ENCODE measurements around the gene TFB1M. TPM values are rescaled to one million over a fixed set of nuclear protein-coding genes. Genes with fewer than 3 reads are reported as not detected.
A peak's percentile ranks its signal among the peaks of the same experiment; 100 is the strongest.

The TFB1M gene
- total RNA-seq, 2 experiments from 2014 or later = 45.5 to 56.4 TPM

DNA sequence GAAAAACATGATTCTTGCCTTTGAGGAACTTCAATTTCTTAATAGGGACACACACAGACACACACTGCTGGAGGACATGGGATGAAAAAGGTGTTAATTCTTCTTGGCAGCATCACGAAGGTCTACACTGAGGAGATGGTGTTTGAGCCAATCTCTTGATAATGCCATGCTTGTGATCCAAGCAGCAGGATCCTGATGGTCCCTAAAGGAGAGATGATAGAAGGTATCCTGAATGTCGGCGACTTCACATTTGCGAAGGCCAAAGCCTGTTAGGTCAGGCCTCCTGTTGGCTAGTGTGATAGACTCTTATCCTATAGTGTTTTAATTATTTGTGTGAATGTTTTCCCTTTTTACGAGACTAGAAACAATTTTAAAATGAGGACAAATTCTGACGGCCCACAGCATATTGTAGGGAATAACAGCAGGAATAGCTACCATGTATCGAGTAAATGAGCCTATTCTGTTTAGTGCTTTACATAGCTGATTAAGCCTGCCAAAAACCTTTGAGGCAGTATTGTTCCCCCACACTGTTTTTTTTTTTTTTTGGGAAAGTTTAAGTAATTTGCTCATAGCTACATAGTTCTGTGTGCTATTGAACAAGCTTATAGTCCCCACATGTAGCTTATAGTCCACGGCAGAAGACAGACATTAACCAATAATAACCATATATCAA is 15.3 kb upstream of the TFB1M start:
- CTCF ChIA-PET = interaction anchor here (0.7 to 3.7 kb wide), 8 partner anchors 9 to 1192 kb away, joined by 3 to 22 read pairs (median 4); no protein-coding TSS in a partner anchor
- POLR2A ChIA-PET = no interaction called here
- no peak overlapping the region for H3K27ac Mint-ChIP-seq
- H3K9me3 Mint-ChIP-seq (ENCODE audit: low read depth) = no peaks in the 10 kb centered on the region
- no peaks in the 10 kb centered on the region for H3K27me3 Mint-ChIP-seq
- no peak overlapping the region for H3K4me3 Mint-ChIP-seq
- no peak for ATAC-seq
- no peaks in the 10 kb centered on the region for H3K36me3 Mint-ChIP-seq (ENCODE audit: low read depth)
- peaks cover 43% of the 10 kb centered on the region for H3K4me1 Mint-ChIP-seq
- DNase-seq = no peak
- intact Hi-C loops (cut with DNase I, micrococcal nuclease) = loop anchor here (10.0 kb wide), 4 partner anchors 825 to 1065 kb away; no protein-coding TSS in a partner anchor

DNA sequence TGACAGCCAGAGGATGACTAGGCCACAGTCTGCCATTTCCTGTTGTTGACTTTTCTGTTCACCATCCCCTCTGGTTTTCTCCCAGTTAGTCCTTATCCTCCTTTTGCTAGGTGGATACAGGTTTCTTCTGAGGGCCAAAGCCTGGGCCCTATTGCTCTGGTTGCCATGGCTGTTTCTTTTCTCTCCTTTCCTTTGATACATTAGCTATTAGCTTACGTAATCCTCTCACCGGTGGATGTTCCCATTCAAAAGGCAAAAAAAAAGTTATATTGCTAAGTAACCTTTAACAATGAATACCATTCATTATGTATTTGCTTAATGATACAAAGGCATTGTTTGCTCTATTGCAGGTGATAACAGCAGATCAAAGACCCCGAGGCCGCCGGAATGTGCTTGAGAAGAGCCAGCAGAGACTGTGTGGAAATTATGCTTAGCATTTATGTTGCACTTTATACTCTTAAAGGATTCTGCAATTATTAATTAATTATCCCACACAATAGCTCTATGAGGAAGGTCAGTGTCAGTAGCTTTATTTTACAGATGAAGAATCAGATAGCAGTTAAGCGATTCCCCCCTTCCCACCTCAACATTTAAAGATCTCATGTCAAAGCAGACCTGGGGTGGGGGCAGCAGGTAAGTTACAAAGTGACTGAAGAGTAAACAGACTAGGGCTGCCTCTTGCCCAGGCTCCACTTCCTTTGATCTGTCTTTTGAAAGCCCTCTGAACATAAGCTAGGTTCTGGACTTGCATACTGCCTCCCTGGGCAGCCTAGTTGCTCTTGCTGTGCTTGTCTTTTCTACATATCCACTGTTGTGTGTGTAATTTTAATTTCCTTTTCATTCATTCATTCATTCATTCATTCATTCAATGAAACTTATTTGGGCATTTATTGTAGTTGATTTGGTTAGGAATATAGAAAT is 14.5 kb upstream of the TFB1M start:
- no peak for DNase-seq
- H3K27ac Mint-ChIP-seq = peak overlapping the region; percentile 63
- no peaks in the 10 kb centered on the region for H3K36me3 Mint-ChIP-seq (ENCODE audit: low read depth)
- no peak overlapping the region for H3K4me3 Mint-ChIP-seq
- H3K4me1 Mint-ChIP-seq = peaks cover 37% of the 10 kb centered on the region
- no peak for ATAC-seq
- H3K27me3 Mint-ChIP-seq = no peaks in the 10 kb centered on the region
- ChIA-PET CTCF (interaction anchor here (0.8 to 3.7 kb wide), 9 partner anchors 8 to 250 kb away, joined by 3 to 22 read pairs (median 4); no protein-coding TSS in a partner anchor), POLR2A (no interaction called here)
- H3K9me3 Mint-ChIP-seq (ENCODE audit: low read depth) = no peaks in the 10 kb centered on the region
- intact Hi-C loops (cut with DNase I, micrococcal nuclease) = loop anchor here (10.0 kb wide), 4 partner anchors 826 to 1066 kb away; no protein-coding TSS in a partner anchor

DNA sequence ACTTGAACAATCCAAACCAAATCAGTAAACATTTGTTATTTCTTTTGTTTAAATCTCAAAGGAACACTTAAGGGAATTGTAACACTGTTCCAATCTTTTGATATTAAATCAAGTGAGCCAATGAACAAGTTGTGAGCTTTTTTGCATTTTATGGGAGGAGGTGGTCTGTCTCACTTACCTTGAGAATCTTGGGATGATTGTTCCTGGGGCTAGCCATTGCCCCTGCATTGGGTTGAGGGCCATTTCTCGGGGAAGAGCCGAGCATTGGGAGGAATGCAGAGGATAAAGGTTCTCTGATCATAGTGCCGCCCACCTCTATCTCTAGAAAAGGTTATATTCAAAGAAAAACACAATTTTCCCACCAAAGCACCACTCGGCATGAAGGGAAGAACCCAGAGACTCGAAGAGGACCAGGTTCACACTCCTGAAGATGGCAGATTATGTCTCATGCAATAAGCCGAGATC is 13.8 kb upstream of the TFB1M start:
- Mint-ChIP-seq H3K4me1 (peaks cover 30% of the 10 kb centered on the region), H3K27ac (peak overlapping the region; percentile 55), H3K9me3 (ENCODE audit: low read depth) (no peaks in the 10 kb centered on the region), H3K36me3 (ENCODE audit: low read depth) (no peaks in the 10 kb centered on the region), H3K4me3 (no peak overlapping the region), H3K27me3 (no peaks in the 10 kb centered on the region)
- ChIA-PET POLR2A (no interaction called here), CTCF (interaction anchor here (0.7 to 3.7 kb wide), 14 partner anchors 9 to 251 kb away, joined by 3 to 22 read pairs (median 4); no protein-coding TSS in a partner anchor)
- ATAC-seq (peak; percentile 59), DNase-seq (no peak)
- intact Hi-C loops (cut with DNase I, micrococcal nuclease) = loop anchor here (10.0 kb wide), 4 partner anchors 827 to 1067 kb away; no protein-coding TSS in a partner anchor

DNA sequence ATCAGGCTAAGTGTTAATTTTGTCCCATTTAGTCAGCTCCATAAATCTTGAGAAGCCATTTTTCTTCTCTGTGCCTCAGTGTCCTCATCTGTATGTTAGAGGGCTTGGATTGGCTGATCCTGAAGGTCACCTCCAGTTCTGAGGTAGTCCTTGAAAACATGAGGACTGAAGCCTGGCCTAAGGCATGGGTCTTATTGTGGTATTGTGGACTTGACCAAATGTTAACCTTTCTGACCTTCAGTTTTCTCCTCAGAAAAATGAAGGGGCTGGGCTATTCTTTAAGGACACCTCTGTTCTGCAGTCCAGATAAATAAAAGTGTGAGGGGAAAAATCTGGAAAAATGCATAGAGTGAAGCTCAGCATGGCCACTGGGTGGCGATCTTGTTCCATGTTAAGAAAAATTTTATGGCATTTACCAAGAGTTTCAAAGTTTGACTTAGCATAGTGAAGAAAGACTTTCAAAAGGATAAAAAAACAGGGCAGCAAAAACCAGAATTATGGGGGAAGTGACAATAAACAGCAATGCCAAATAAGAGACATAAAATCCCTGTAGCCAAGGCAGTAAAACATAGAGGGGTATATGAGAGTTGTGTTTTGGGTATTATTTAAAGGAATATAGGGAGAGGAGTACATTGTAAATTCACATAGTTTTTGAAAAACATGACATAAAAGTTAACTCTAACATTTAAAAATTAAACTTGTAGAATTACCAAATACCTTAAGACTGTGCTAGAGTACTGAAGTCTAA is 13.2 kb upstream of the TFB1M start:
- POLR2A ChIA-PET = no interaction called here
- no peaks in the 10 kb centered on the region for H3K27me3 Mint-ChIP-seq
- no peaks in the 10 kb centered on the region for H3K36me3 Mint-ChIP-seq (ENCODE audit: low read depth)
- ATAC-seq (peak; percentile 63), DNase-seq (peak; percentile 82)
- peaks cover 27% of the 10 kb centered on the region for H3K4me1 Mint-ChIP-seq
- no peak overlapping the region for H3K4me3 Mint-ChIP-seq
- H3K27ac Mint-ChIP-seq = peak overlapping the region; percentile 86
- intact Hi-C loops (cut with DNase I, micrococcal nuclease) = loop anchor here (1.0 to 10.0 kb wide), 6 partner anchors 91 to 1067 kb away; no protein-coding TSS in a partner anchor
- no peaks in the 10 kb centered on the region for H3K9me3 Mint-ChIP-seq (ENCODE audit: low read depth)
- CTCF ChIA-PET = interaction anchor here (0.6 to 3.7 kb wide), 20 partner anchors 9 to 1857 kb away, joined by 3 to 22 read pairs (median 3); no protein-coding TSS in a partner anchor

DNA sequence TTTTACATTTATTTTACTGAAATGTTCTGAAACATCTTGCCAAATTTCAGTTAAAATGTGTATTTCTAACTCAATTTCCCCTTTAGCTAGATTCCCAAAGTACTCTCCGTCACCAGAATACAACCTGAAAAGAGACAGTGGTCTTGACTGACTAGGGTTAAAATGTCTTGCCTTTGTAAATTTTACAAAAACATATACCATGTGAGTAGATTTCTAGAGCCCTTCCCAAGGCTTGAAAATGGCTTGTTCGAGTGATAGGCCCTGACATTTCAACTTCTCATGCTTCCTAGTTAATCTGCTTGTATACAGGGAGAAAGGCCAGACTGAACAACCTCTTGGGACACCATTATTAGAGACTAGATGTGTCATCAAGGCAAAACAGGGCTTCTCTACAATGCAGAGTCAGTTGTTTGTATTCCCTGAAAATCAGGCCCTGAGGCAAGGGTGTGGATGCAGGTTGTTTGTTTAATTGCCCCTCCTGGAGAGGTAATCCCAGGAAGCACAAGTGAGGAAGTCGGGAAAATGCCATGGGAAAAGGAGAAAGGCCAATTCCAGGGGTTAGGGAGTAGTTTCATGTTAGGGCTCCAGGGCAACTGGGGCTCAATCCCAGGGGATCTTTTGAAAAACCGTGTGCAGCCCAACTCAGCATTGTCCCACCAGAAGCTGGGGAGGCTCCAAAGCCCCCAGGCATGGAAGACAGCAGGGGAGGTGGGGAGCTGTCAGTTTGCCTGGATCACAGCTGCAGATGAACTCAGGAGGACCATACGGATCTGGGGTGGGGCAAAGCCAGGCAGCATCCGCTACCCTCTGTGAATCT is 11.6 kb upstream of the TFB1M start:
- intact Hi-C loops (cut with DNase I, micrococcal nuclease) = loop anchor here (2.0 to 10.0 kb wide), 5 partner anchors 93 to 1069 kb away; no protein-coding TSS in a partner anchor
- Mint-ChIP-seq H3K4me1 (peaks cover 27% of the 10 kb centered on the region), H3K27me3 (no peaks in the 10 kb centered on the region), H3K4me3 (no peak overlapping the region), H3K27ac (no peak overlapping the region), H3K9me3 (ENCODE audit: low read depth) (no peaks in the 10 kb centered on the region), H3K36me3 (ENCODE audit: low read depth) (no peaks in the 10 kb centered on the region)
- ChIA-PET POLR2A (no interaction called here), CTCF (interaction anchor here (0.7 to 3.6 kb wide), 4 partner anchors 10 to 466 kb away, joined by 3 to 21 read pairs (median 8); no protein-coding TSS in a partner anchor)
- DNase-seq (no peak), ATAC-seq (no peak)

DNA sequence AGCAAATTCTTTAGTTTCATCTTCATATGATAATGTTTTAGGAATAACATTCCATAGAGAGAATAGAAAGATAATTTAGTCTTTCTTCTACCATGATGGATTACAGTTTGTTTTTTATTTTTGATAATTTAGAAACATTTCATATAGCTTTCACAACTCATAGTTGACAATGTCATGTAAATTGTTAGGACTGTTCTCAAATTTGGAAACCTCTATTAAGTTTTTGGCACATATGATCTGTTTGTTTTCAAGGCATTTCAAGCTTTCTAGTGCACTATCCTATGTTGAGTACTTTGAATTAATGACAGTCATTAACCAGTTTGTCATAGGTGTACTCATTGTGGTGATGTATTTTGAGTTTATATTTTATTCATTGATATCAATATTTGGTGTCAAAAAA is 10.7 kb upstream of the TFB1M start:
- Mint-ChIP-seq H3K27me3 (no peaks in the 10 kb centered on the region), H3K4me1 (peaks cover 18% of the 10 kb centered on the region), H3K4me3 (no peak overlapping the region), H3K27ac (no peak overlapping the region), H3K9me3 (ENCODE audit: low read depth) (no peaks in the 10 kb centered on the region), H3K36me3 (ENCODE audit: low read depth) (no peaks in the 10 kb centered on the region)
- ATAC-seq (no peak), DNase-seq (no peak)
- ChIA-PET POLR2A (no interaction called here), CTCF (no interaction called here)
- intact Hi-C loops (cut with DNase I, micrococcal nuclease) = loop anchor here (10.0 kb wide), 4 partner anchors 830 to 1070 kb away; no protein-coding TSS in a partner anchor

DNA sequence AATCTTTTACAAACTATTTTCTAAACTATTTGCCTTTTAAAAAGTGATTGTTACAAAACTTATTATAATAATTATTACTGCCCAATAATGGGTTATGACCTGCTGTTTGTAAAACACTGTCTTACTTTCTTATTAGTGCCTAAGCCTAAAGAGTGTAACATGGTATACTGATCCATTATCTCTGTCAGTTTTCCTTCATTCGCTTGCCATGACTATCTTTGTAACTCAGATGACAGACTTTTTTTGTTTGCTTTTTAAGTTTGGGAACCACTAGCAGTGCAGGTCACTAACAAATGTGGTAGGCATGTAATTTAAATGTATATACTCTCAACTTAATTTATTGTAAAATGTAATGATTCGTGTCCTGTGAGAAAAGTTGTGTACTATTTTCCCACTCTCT is 9.9 kb upstream of the TFB1M start:
- no peak overlapping the region for H3K4me3 Mint-ChIP-seq
- intact Hi-C loops (cut with DNase I, micrococcal nuclease) = loop anchor here (10.0 kb wide), 4 partner anchors 831 to 1071 kb away; no protein-coding TSS in a partner anchor
- H3K9me3 Mint-ChIP-seq (ENCODE audit: low read depth) = no peaks in the 10 kb centered on the region
- H3K27me3 Mint-ChIP-seq = no peaks in the 10 kb centered on the region
- ATAC-seq = no peak
- H3K4me1 Mint-ChIP-seq = peaks cover 19% of the 10 kb centered on the region
- POLR2A ChIA-PET = no interaction called here
- no peaks in the 10 kb centered on the region for H3K36me3 Mint-ChIP-seq (ENCODE audit: low read depth)
- CTCF ChIA-PET = no interaction called here
- H3K27ac Mint-ChIP-seq = no peak overlapping the region
- DNase-seq = no peak

DNA sequence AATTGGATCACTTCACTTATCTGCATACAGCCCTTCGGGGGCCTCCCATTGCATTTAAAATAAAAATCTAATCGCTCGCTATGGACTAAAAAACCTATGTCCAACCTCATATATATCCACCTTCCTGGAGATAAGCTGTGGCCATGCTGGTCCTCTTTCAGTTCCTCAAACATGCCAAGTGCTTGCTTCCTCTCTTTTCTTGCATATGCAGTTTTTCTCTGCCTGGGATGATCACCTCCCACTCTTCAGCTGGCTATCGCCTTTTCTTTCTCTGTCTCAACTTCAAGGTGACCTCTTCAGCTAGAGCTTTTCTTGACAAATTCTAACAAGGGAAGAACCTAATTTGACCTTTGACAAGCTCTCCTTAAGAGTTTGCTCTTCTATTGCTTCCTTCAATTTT is 5.6 kb upstream of the TFB1M start:
- H3K36me3 Mint-ChIP-seq (ENCODE audit: low read depth) = no peaks in the 10 kb centered on the region
- ChIA-PET POLR2A (interaction anchor here (0.6 kb wide), 1 partner anchor 322 kb away, joined by 5 read pairs; no protein-coding TSS in a partner anchor), CTCF (interaction anchor here (0.6 to 0.7 kb wide), 2 partner anchors 43 to 212 kb away, joined by 3 read pairs; no protein-coding TSS in a partner anchor)
- DNase-seq (no peak), ATAC-seq (no peak)
- H3K27me3 Mint-ChIP-seq = no peaks in the 10 kb centered on the region
- H3K4me1 Mint-ChIP-seq = peaks cover 12% of the 10 kb centered on the region
- H3K9me3 Mint-ChIP-seq (ENCODE audit: low read depth) = no peaks in the 10 kb centered on the region
- intact Hi-C loops (cut with DNase I, micrococcal nuclease) = loop anchor here (10.0 kb wide), 6 partner anchors 835 to 1465 kb away; no protein-coding TSS in a partner anchor
- H3K27ac Mint-ChIP-seq = no peak overlapping the region
- no peak overlapping the region for H3K4me3 Mint-ChIP-seq

DNA sequence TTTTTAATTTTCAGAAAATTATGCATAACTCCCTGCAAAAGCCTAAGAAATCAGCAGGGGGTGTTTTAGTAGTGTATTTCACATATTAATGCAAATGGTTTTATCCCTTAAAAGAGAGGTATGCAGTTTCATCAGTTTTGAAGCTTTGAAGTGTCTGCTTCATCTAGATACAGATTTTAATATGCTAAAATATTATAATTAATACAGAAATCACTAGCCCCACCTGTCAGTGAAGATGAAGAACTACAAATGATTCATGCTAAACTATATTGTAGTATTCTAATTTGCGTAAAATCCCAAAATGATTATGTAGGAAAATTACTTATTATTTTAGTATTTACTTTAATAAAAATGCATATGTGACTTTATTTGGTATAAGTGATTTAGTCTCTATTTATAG is 2.9 kb upstream of the TFB1M start:
- CTCF ChIA-PET = interaction anchor here (0.8 to 3.9 kb wide), 6 partner anchors 10 to 1918 kb away, joined by 3 to 25 read pairs (median 6); no protein-coding TSS in a partner anchor
- POLR2A ChIA-PET = no interaction called here
- H3K4me3 Mint-ChIP-seq = no peak overlapping the region
- DNase-seq (no peak), ATAC-seq (no peak)
- H3K27me3 Mint-ChIP-seq = no peaks in the 10 kb centered on the region
- no peak overlapping the region for H3K27ac Mint-ChIP-seq
- peaks cover 7% of the 10 kb centered on the region for H3K36me3 Mint-ChIP-seq (ENCODE audit: low read depth)
- intact Hi-C loops (cut with DNase I, micrococcal nuclease) = loop anchor here (10.0 kb wide), 2 partner anchors 1072 to 1468 kb away; no protein-coding TSS in a partner anchor
- H3K9me3 Mint-ChIP-seq (ENCODE audit: low read depth) = no peaks in the 10 kb centered on the region
- peaks cover 25% of the 10 kb centered on the region for H3K4me1 Mint-ChIP-seq

DNA sequence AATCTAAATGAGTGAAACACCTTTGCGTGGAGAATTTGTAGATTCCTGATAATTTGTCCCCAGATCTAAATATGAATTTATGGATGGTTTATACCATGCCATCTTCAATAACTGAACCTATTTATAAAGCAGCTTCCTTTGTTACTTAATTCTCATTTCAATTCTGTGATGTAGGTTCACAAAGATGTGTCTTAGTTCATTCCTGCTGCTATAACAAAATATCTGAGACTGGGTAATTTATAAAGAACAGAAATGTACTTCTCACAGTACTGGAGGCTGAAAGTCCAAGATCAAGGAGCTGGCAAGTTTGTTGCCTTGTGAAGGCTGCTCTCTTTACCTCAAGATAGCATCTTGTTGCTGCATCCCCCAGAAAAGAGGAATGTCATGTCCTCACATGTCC is 2.1 kb upstream of the TFB1M start:
- ChIA-PET POLR2A (interaction anchor here (1.2 kb wide), 1 partner anchor 101 kb away, joined by 3 read pairs; no protein-coding TSS in a partner anchor), CTCF (interaction anchor here (0.7 to 3.9 kb wide), 11 partner anchors 9 to 1481 kb away, joined by 3 to 25 read pairs (median 5); no protein-coding TSS in a partner anchor)
- no peak for ATAC-seq
- Mint-ChIP-seq H3K27ac (no peak overlapping the region), H3K27me3 (no peaks in the 10 kb centered on the region), H3K4me3 (no peak overlapping the region), H3K9me3 (ENCODE audit: low read depth) (no peaks in the 10 kb centered on the region), H3K36me3 (ENCODE audit: low read depth) (peaks cover 13% of the 10 kb centered on the region), H3K4me1 (peaks cover 32% of the 10 kb centered on the region)
- no peak for DNase-seq
- intact Hi-C loops (cut with DNase I, micrococcal nuclease) = loop anchor here (10.0 kb wide), 2 partner anchors 1072 to 1468 kb away; no protein-coding TSS in a partner anchor
